Spleen (tissue), 11 donors: ENCODE data around the gene PIP4K2C. TPM values are rescaled to one million over a fixed set of nuclear protein-coding genes. Genes with fewer than 3 reads are reported as not detected.
A peak's percentile ranks its signal among the peaks of the same experiment; 100 is the strongest.

Source experiments
- DNase-seq: peaks from one replicate; pipeline ENCODE4 v3.0.0-alpha.2; 2020
- H3K27ac ChIP-seq, 8 donors: fragments of 200-600 bp; sonication (generic) in 7 of 8; 1 replicate in 4 of 8; 2 replicates in 4 of 8; pipeline versions ENCODE4 v1.5.0 to v1.8.0; 2016 to 2021; ENCODE audit warnings: inconsistent platforms in 4 of 8, mild to moderate bottlenecking in 4 of 8, moderate library complexity in 1 of 8
- H3K27me3 ChIP-seq, 7 donors: fragments of 200-600 bp; sonication (generic) in 6 of 7; replicated peaks in 1 of 7; 1 replicate in 4 of 7; 2 replicates in 3 of 7; pipeline versions ENCODE4 v1.5.0 to v1.8.0; 2016 to 2021; ENCODE audit warnings: inconsistent platforms in 3 of 7, mild to moderate bottlenecking in 1 of 7
- H3K36me3 ChIP-seq, 6 donors: fragments of 200-600 bp; sonication (generic) in 5 of 6; 1 replicate in 4 of 6; 2 replicates in 2 of 6; pipeline versions ENCODE4 v1.5.0 to v1.8.0; 2016 to 2021; ENCODE audit warnings: inconsistent platforms in 2 of 6
- H3K4me1 ChIP-seq, 6 donors: fragments of 200-600 bp; sonication (generic) in 5 of 6; 1 replicate in 3 of 6; 2 replicates in 3 of 6; pipeline versions ENCODE4 v1.5.0 to v1.8.0; 2016 to 2021; ENCODE audit warnings: inconsistent platforms in 3 of 6
- H3K4me3 ChIP-seq, 8 donors: fragments of 200-600 bp; sonication (generic) in 7 of 8; 1 replicate in 4 of 8; 2 replicates in 4 of 8; pipeline versions ENCODE4 v1.5.0 to v1.8.0; 2016 to 2021; ENCODE audit warnings: inconsistent platforms in 4 of 8, mild to moderate bottlenecking in 4 of 8, moderate library complexity in 2 of 8
- H3K9me3 ChIP-seq, 8 donors: fragments of 200-600 bp; sonication (generic) in 7 of 8; 1 replicate in 4 of 8; 2 replicates in 4 of 8; pipeline versions ENCODE4 v1.5.0 to v1.8.0; 2016 to 2021; ENCODE audit warnings: inconsistent platforms in 4 of 8
- CTCF ChIP-seq, 11 experiments: fragments of 200-600 bp in 7 of 11; fragments of 450-650 bp in 4 of 11; sonication (generic) in 4 of 11; IDR thresholded peaks in 8 of 11; conservative IDR thresholded peaks in 3 of 11; 1 replicate in 7 of 11; 2 replicates in 4 of 11; pipeline versions ENCODE4 v1.4.0 to v1.8.0; 2016 to 2021; ENCODE audit warnings: antibody characterized with exemption in 11 of 11, inconsistent platforms in 4 of 11, mild to moderate bottlenecking in 1 of 11
- POLR2A ChIP-seq, 3 donors: fragments of 450-650 bp; IDR thresholded peaks; one replicate each; pipeline ENCODE4 v1.5.1; 2017; ENCODE audit warnings: antibody characterized with exemption in 3 of 3, mild to moderate bottlenecking in 1 of 3
- POLR2AphosphoS5 ChIP-seq, 3 donors: sonication (generic); formaldehyde crosslinking; IDR thresholded peaks; one replicate each; pipeline ENCODE4 v1.5.1; 2017; ENCODE audit warnings: antibody characterized with exemption in 3 of 3
- WGBS, 5 donors: extraction: QIAGEN DNeasy Blood & Tissue Kit in 3 of 5; methylation state at CpG; one replicate each; pipeline versions ENCODE4 v1.1.5 to v1.1.7; 2013 to 2018; 5-methylcytosine and 5-hydroxymethylcytosine counted together
- intact Hi-C: fragments of 100-400 bp; cut with DNase I; formaldehyde crosslinking; loops from one replicate; pipeline ENCODE4 v1.15.0; 2023; ENCODE audit warnings: low total_unique reads
- polyA plus RNA-seq, 3 donors: library from polyadenylated mRNA; stranded (reverse); fragments of 200-250 nt; gene quantifications; one replicate each; pipeline ENCODE4 v1.2.1, GENCODE V29; 2013
- total RNA-seq, 7 donors: library from RNA; depleted of rRNA in 3 of 7; stranded (reverse); fragments of >200 nt in 3 of 7; fragmentation: NEBNext Ultra II Directional in 4 of 7; extraction: Animal tissue kit (Norgen Biotek cat#: 25700) in 4 of 7; gene quantifications; one replicate each; pipeline versions ENCODE4 v1.1.0 to v1.2.1, GENCODE V29; 2016 to 2021
- donor health status: healthy with polysubstance abuse.
- donor health status: DM: no; HTN: no; CAD: no; lungs with moderate emphysema.
- donor health status: DM: no; HTN: no; CAD: no.
- donor health status: Bipolar disorder and iron deficiency.
- donor health status: healthy.
- donor health status: DM: no; HTN: no; CAD: no.
- donor health status: DM: yes; HTN: yes; CAD: no.

The PIP4K2C gene
- total and polyA plus RNA-seq, 10 donors, result 5.7 to 20.9 (median 16.9) TPM

- peaks cover 0 to 16% (median 0%) of the 10 kb centered on the region in 6 donors for H3K36me3 ChIP-seq
- H3K9me3 ChIP-seq, result no peaks in the 10 kb centered on the region
- peaks cover 0 to 100% (median 42%) of the 10 kb centered on the region in 7 donors for H3K27me3 ChIP-seq
- TF ChIP-seq POLR2A (IDR thresholded peaks at IDR 0.05) (no peak), POLR2AphosphoS5 (IDR thresholded peaks at IDR 0.05) (peak; percentile 66 to 85 (median 83))
- no peak overlapping the region for H3K27ac ChIP-seq
- intact Hi-C loops, result no loop called here
- peak overlapping the region in 1 of 8 donors; percentile 24 for H3K4me3 ChIP-seq
- 30 to 42% (median 39%) methylated on average over 13 to 14 of the region's 14 CpGs for WGBS, 5 donors
- no peak for DNase-seq
- peaks cover 13 to 62% (median 47%) of the 10 kb centered on the region in 6 donors for H3K4me1 ChIP-seq
These were observed 23.4 kb downstream of the PIP4K2C start for GRCh38 chr12:57614178-57614947.

GRCh38 chr12:57614948-57615500 is 24.0 kb downstream of the PIP4K2C start:
- TF ChIP-seq CTCF (IDR thresholded peaks at IDR 0.05 in 8 of 11, conservative IDR thresholded peaks at IDR 0.05 in 3 of 11) (no peak), POLR2A (IDR thresholded peaks at IDR 0.05) (no peak), POLR2AphosphoS5 (IDR thresholded peaks at IDR 0.05) (no peak)
- Histone ChIP-seq H3K27ac (no peak overlapping the region), H3K36me3 (peaks cover 0 to 16% (median 0%) of the 10 kb centered on the region in 6 donors), H3K4me1 (peaks cover 18 to 65% (median 50%) of the 10 kb centered on the region in 6 donors), H3K9me3 (no peaks in the 10 kb centered on the region), H3K4me3 (no peak overlapping the region), H3K27me3 (peaks cover 0 to 100% (median 44%) of the 10 kb centered on the region in 7 donors)
- no peak for DNase-seq
- 78 to 84% (median 83%) methylated on average over 11 of the region's 11 CpGs for WGBS, 5 donors
- intact Hi-C loops, result no loop called here

GRCh38 chr12:57615637-57616036 is 24.6 kb downstream of the PIP4K2C start:
- 82 to 90% (median 86%) methylated on average over 5 of the region's 5 CpGs for WGBS, 5 donors
- no peak for DNase-seq
- no peak overlapping the region for H3K27ac ChIP-seq
- no peaks in the 10 kb centered on the region for H3K9me3 ChIP-seq
- intact Hi-C loops, result no loop called here
- no peak for TF ChIP-seq POLR2A (IDR thresholded peaks at IDR 0.05)
- no peak for TF ChIP-seq CTCF (IDR thresholded peaks at IDR 0.05 in 8 of 11, conservative IDR thresholded peaks at IDR 0.05 in 3 of 11)
- no peak for TF ChIP-seq POLR2AphosphoS5 (IDR thresholded peaks at IDR 0.05)
- peaks cover 3 to 100% (median 44%) of the 10 kb centered on the region in 7 donors for H3K27me3 ChIP-seq
- peaks cover 14 to 65% (median 49%) of the 10 kb centered on the region in 6 donors for H3K4me1 ChIP-seq
- H3K4me3 ChIP-seq, result no peak overlapping the region
- H3K36me3 ChIP-seq, result peaks cover 0 to 16% (median 0%) of the 10 kb centered on the region in 6 donors

- intact Hi-C loops, result no loop called here
- WGBS, 5 donors, result 77 to 89% (median 84%) methylated on average over 3 of the region's 3 CpGs
- H3K4me1 ChIP-seq, result peaks cover 15 to 65% (median 49%) of the 10 kb centered on the region in 6 donors
- no peak for DNase-seq
- H3K27me3 ChIP-seq, result peaks cover 7 to 100% (median 44%) of the 10 kb centered on the region in 7 donors
- H3K36me3 ChIP-seq, result peaks cover 0 to 16% (median 0%) of the 10 kb centered on the region in 6 donors
- TF ChIP-seq POLR2A (IDR thresholded peaks at IDR 0.05) (no peak), CTCF (IDR thresholded peaks at IDR 0.05 in 8 of 11, conservative IDR thresholded peaks at IDR 0.05 in 3 of 11) (no peak), POLR2AphosphoS5 (IDR thresholded peaks at IDR 0.05) (no peak)
- H3K9me3 ChIP-seq, result no peaks in the 10 kb centered on the region
- no peak overlapping the region for H3K4me3 ChIP-seq
- H3K27ac ChIP-seq, result no peak overlapping the region
These were observed 25.6 kb downstream of the PIP4K2C start for GRCh38 chr12:57616383-57617101.
